GM12878 (cell line): ENCODE data around the gene ELAPOR1. TPM values are rescaled to one million over a fixed set of nuclear protein-coding genes. Genes with fewer than 3 reads are reported as not detected.

Experiments used
- ATAC-seq: fragments of 200-7000 bp; cut with Tn5 transposase; 3 replicates; pipeline ENCODE4 v1.9.1; 2020; ENCODE audit warnings: mild to moderate bottlenecking, moderate library complexity
- BruUV-seq: library from RNA; stranded (reverse); fragments of 400-500 nt; replicated peaks from 2 replicates; lab custom pipeline; 2021; lab: Mats Ljungman, UMichigan
- CTCF ChIA-PET: fragments of 300-600 bp; sonication (Branson Sonifier 250); formaldehyde crosslinking; extraction: SDS; loops from one replicate; lab custom pipeline; 2021; ENCODE audit warnings: inconsistent platforms; lab: Yijun Ruan, JAX
- POLR2A ChIA-PET: fragments of 350-600 bp; formaldehyde crosslinking; extraction: SDS; loops from one replicate; lab custom pipeline; 2021; ENCODE audit warnings: inconsistent platforms; lab: Charles Lee
- RAD21 ChIA-PET: fragments of 300-600 bp; sonication (Branson Sonifier 250); formaldehyde crosslinking; loops from one replicate; lab custom pipeline; 2023; ENCODE audit warnings: antibody characterized with exemption; ENCODE audit not compliant: unreplicated experiment; lab: Charles Lee
- SMC1A ChIA-PET: fragments of 300-600 bp; sonication (Branson Sonifier 250); formaldehyde crosslinking; loops from one replicate; lab custom pipeline; 2023; ENCODE audit not compliant: unreplicated experiment, uncharacterized antibody; lab: Charles Lee
- DNase-seq: peaks from one replicate; pipeline ENCODE4 v3.0.0-alpha.2; 2011; ENCODE audit warnings: low read depth, low spot score
- FAIRE-seq: peaks from 3 replicates; lab custom pipeline; 2011; peaks lifted over from hg19 to GRCh38; lab: Jason Lieb, UNC
- H2AFZ ChIP-seq: 2 replicates; pipeline ENCODE4 v1.6.0; 2011; ENCODE audit warnings: low read depth, low read length, control low read depth; ENCODE audit not compliant: control insufficient read depth
- H3K27ac ChIP-seq: 2 replicates; pipeline ENCODE4 v1.5.1; 2011; ENCODE audit warnings: control low read depth; ENCODE audit not compliant: control insufficient read depth, insufficient read depth
- H3K27me3 ChIP-seq, 2 experiments: replicated peaks in 1 of 2; 2 replicates each; pipeline versions ENCODE4 v1.6.0 to v1.6.1; 2011; ENCODE audit warnings: low read length in 1 of 2; ENCODE audit not compliant: control insufficient read depth in 2 of 2, insufficient read depth in 2 of 2
- H3K36me3 ChIP-seq, 2 experiments: 2 replicates each; pipeline ENCODE4 v1.5.1; 2011; ENCODE audit warnings: low read length in 1 of 2; ENCODE audit not compliant: control insufficient read depth in 2 of 2, insufficient read depth in 2 of 2
- H3K4me1 ChIP-seq: 2 replicates; pipeline ENCODE4 v1.6.1; 2011; ENCODE audit warnings: mild to moderate bottlenecking, low read length, moderate library complexity, mixed read lengths; ENCODE audit not compliant: control insufficient read depth, insufficient read depth
- H3K4me2 ChIP-seq: 2 replicates; pipeline ENCODE4 v1.6.0; 2011; ENCODE audit warnings: control low read depth; ENCODE audit not compliant: control insufficient read depth, insufficient read depth
- H3K4me3 ChIP-seq: fragments of 200-600 bp; sonication (generic); 2 replicates; pipeline ENCODE4 v1.5.1; 2016
- H3K79me2 ChIP-seq: 2 replicates; pipeline ENCODE4 v1.6.0; 2011; ENCODE audit warnings: low read length; ENCODE audit not compliant: control insufficient read depth, insufficient read depth
- H3K9ac ChIP-seq: 2 replicates; pipeline ENCODE4 v1.8.0; 2011; ENCODE audit warnings: low read length, control low read depth, mixed read lengths; ENCODE audit not compliant: control insufficient read depth, insufficient read depth
- H3K9me3 ChIP-seq: replicated peaks from 3 replicates; pipeline ENCODE4 v1.5.1; 2011; ENCODE audit warnings: mild to moderate bottlenecking, low read length; ENCODE audit not compliant: control insufficient read depth, insufficient read depth
- H4K20me1 ChIP-seq: 2 replicates; pipeline ENCODE4 v1.6.0; 2011; ENCODE audit not compliant: control insufficient read depth, insufficient read depth
- CTCF ChIP-seq, 3 experiments: IDR thresholded peaks in 2 of 3; conservative IDR thresholded peaks in 1 of 3; 2 replicates each; pipeline ENCODE4 v1.5.1; 2011; ENCODE audit warnings: low read depth in 3 of 3, low read length in 3 of 3, mild to moderate bottlenecking in 3 of 3, control low read depth in 2 of 3, moderate library complexity in 2 of 3, inconsistent platforms in 1 of 3, mixed read lengths in 1 of 3; ENCODE audit not compliant: control insufficient read depth in 2 of 3, insufficient read depth in 1 of 3; ENCODE audit errors: extremely low read depth in 1 of 3
- NFYB ChIP-seq: IDR thresholded peaks from 2 replicates; pipeline ENCODE4 v1.6.1; 2011; ENCODE audit warnings: low read depth, mild to moderate bottlenecking, low read length, improper control_type of control experiment, moderate library complexity; ENCODE audit not compliant: insufficient read depth
- POLR2A ChIP-seq: IDR thresholded peaks from 2 replicates; pipeline ENCODE4 v1.6.1; 2011; ENCODE audit warnings: low read depth, mild to moderate bottlenecking, low read length
- RBBP5 ChIP-seq: fragments of 200-600 bp; sonication (generic); conservative IDR thresholded peaks from 2 replicates; pipeline ENCODE4 v1.6.1; 2016
- WGBS: methylation state at CpG from one replicate; pipeline ENCODE4 v1.1.6; 2016; ENCODE audit warnings: low lambda C conversion rate; ENCODE audit not compliant: insufficient replicate concordance, insufficient coverage; ENCODE audit errors: missing lambda C conversion rate; 5-methylcytosine and 5-hydroxymethylcytosine counted together
- in situ Hi-C: fragments of 300-500 bp; cut with MboI; formaldehyde crosslinking; loops from 9 replicates; pipeline ENCODE4 v1.14.3; 2018; ENCODE audit warnings: mixed read lengths
- intact Hi-C: fragments of 100-400 bp; cut with micrococcal nuclease; formaldehyde crosslinking; loops from one replicate; pipeline ENCODE4 v1.14.2; 2022; ENCODE audit not compliant: unreplicated experiment
- polyA plus RNA-seq, 11 experiments: library from polyadenylated mRNA; depleted of rRNA in 4 of 11; unstranded in 6 of 11; stranded (reverse) in 5 of 11; fragments of >200 nt; fragmentation: Nextera tagmentation in 4 of 11; fragmentation: Illumina TruSeq in 1 of 11; extraction: Ambion mirVana in 4 of 11; extraction: Trizol in 1 of 11; gene quantifications; 1 replicate in 1 of 11; 2 replicates in 10 of 11; pipeline versions ENCODE4 v1.2.1 to v1.2.3, GENCODE V29; 2011 to 2016; ENCODE audit warnings: inconsistent platforms in 2 of 11, missing spikeins in 2 of 11, low read depth in 1 of 11
- total RNA-seq, 4 experiments: library from RNA; depleted of rRNA in 3 of 4; stranded (reverse); fragments of >200 nt in 3 of 4; fragmentation: Illumina TruSeq in 1 of 4; extraction: Trizol in 1 of 4; gene quantifications; 2 replicates each; pipeline versions ENCODE4 v1.2.1 to v1.2.3, GENCODE V29; 2013 to 2021

The ELAPOR1 gene
- total and polyA plus RNA-seq, 10 of the 15 experiments (the other 5 are each of a cell fraction or from before 2014, with no cell fraction given), result 0.04 to 2.1 (median 0.19) TPM; not detected in 2

GRCh38 chr1:109138358-109138757 lies 24.4 kb downstream of the ELAPOR1 start:
- H3K27ac ChIP-seq, result no peak overlapping the region
- DNase-seq (no peak), FAIRE-seq (no peak), ATAC-seq (no peak)
- no peaks in the 10 kb centered on the region for H3K9me3 ChIP-seq
- WGBS, result 74% methylated on average over 3 of the region's 3 CpGs
- no peak overlapping the region for H3K4me3 ChIP-seq
- H4K20me1 ChIP-seq, result no peaks in the 10 kb centered on the region
- intact Hi-C loops, result no loop called here
- no peak overlapping the region for H3K4me2 ChIP-seq
- ChIA-PET RAD21 (no interaction called here), SMC1A (no interaction called here), CTCF (no interaction called here), POLR2A (no interaction called here)
- TF ChIP-seq CTCF (IDR thresholded peaks at IDR 0.05 in 2 of 3, conservative IDR thresholded peaks at IDR 0.05 in 1 of 3; ENCODE audit: control insufficient read depth in 2 of 3, extremely low read depth in 1 of 3, insufficient read depth in 1 of 3, low read depth in 3 of 3, low read length in 3 of 3) (no peak), POLR2A (no peak), RBBP5 (no peak)
- in situ Hi-C loops, result no loop called here
- H3K27me3 ChIP-seq, result no peaks in the 10 kb centered on the region
- H2AFZ ChIP-seq, result no peak overlapping the region
- no TSS peak for BruUV-seq
- no peaks in the 10 kb centered on the region for H3K79me2 ChIP-seq
- H3K36me3 ChIP-seq, result no peaks in the 10 kb centered on the region
- peaks cover 10% of the 10 kb centered on the region for H3K4me1 ChIP-seq
- no peak overlapping the region for H3K9ac ChIP-seq

GRCh38 chr1:109140392-109140791 lies 26.5 kb downstream of the ELAPOR1 start:
- H3K4me3 ChIP-seq, result no peak overlapping the region
- BruUV-seq, result no TSS peak
- intact Hi-C loops, result no loop called here
- FAIRE-seq (no peak), ATAC-seq (no peak), DNase-seq (no peak)
- WGBS, result 20% methylated on average over 3 of the region's 3 CpGs
- H3K79me2 ChIP-seq, result no peaks in the 10 kb centered on the region
- no peak overlapping the region for H3K4me2 ChIP-seq
- H3K9ac ChIP-seq, result no peak overlapping the region
- no peak overlapping the region for H2AFZ ChIP-seq
- ChIA-PET SMC1A (no interaction called here), RAD21 (no interaction called here), CTCF (no interaction called here), POLR2A (no interaction called here)
- H3K4me1 ChIP-seq, result no peaks in the 10 kb centered on the region
- in situ Hi-C loops, result no loop called here
- H3K27me3 ChIP-seq, result no peaks in the 10 kb centered on the region
- H3K9me3 ChIP-seq, result no peaks in the 10 kb centered on the region
- H4K20me1 ChIP-seq, result no peaks in the 10 kb centered on the region
- no peak for TF ChIP-seq NFYB
- H3K36me3 ChIP-seq, result no peaks in the 10 kb centered on the region
- no peak overlapping the region for H3K27ac ChIP-seq
